Right renal pelvis (tissue), 4 donors: ENCODE results near the gene DDAH2. TPM values are rescaled to one million over a fixed set of nuclear protein-coding genes. Genes with fewer than 3 reads are reported as not detected.
"Not testable (repeated sequence)": the region's sequence is repeated elsewhere in the genome, so short reads cannot be mapped to it uniquely, and the experiment has no call there.

ENCODE experiments used
- DNase-seq, 4 donors: peaks; one replicate each; pipeline ENCODE4 v3.0.0-alpha.2; 2013; ENCODE audit warnings: low read depth in 4 of 4, low spot score in 3 of 4, missing footprints in 1 of 4
- polyA plus RNA-seq, 4 donors: library from polyadenylated mRNA; unstranded; fragments of 120-200 nt; gene quantifications; one replicate each; pipeline ENCODE4 v1.2.1, GENCODE V29; 2013; ENCODE audit not compliant: insufficient read length in 4 of 4

DDAH2 gene
- polyA plus RNA-seq, 4 donors = 148 to 230 (median 168) TPM

- no peak for DNase-seq
Observed at GRCh38 chr6:31715022-31715958, 13.8 kb downstream of the DDAH2 start, which contains the start of gene LY6G6D. TSS of gene LY6G6D (plus strand) at chr6:31715348. CDS start at chr6:31715356, 8 bp downstream.

- DNase-seq = peak in 1 of 4 donors; percentile 38
Observed at GRCh38 chr6:31713991-31714684, 15.0 kb downstream of the DDAH2 start.

GRCh38 chr6:31713465-31713864 lies 15.6 kb downstream of the DDAH2 start:
- no peak for DNase-seq

- no peak for DNase-seq
Observed at GRCh38 chr6:31712296-31712695, 16.8 kb downstream of the DDAH2 start.

- no peak for DNase-seq
Observed at GRCh38 chr6:31711233-31711632, 17.9 kb downstream of the DDAH2 start.

GRCh38 chr6:31710523-31711219 lies 18.4 kb downstream of the DDAH2 start:
- DNase-seq = no peak

- not testable (repeated sequence) for DNase-seq
Observed at GRCh38 chr6:31709157-31709556, 19.9 kb downstream of the DDAH2 start.

GRCh38 chr6:31708224-31708623 lies 20.9 kb downstream of the DDAH2 start:
- DNase-seq = no peak

- no peak for DNase-seq
Observed at GRCh38 chr6:31707701-31708100, 21.4 kb downstream of the DDAH2 start.

GRCh38 chr6:31706599-31706998 lies 22.5 kb downstream of the DDAH2 start, which contains the start of gene LY6G6F:
TSS of gene LY6G6F (plus strand) at chr6:31706866. CDS start at chr6:31706907, 41 bp downstream.
- no peak for DNase-seq

- DNase-seq = no peak
Observed at GRCh38 chr6:31705931-31706330, 23.2 kb downstream of the DDAH2 start.

GRCh38 chr6:31702819-31703716 lies 26.0 kb downstream of the DDAH2 start, which contains the start of gene ABHD16A:
TSS of gene ABHD16A (minus strand) at chr6:31703324. CDS start at chr6:31703281, 43 bp downstream.
- peak; percentile 97 to 99 (median 99) for DNase-seq

- no peak for DNase-seq
Observed at GRCh38 chr6:31702405-31702818, 26.7 kb downstream of the DDAH2 start.

GRCh38 chr6:31701666-31702404 lies 27.3 kb downstream of the DDAH2 start:
- DNase-seq = no peak

- no peak for DNase-seq
Observed at GRCh38 chr6:31700740-31701401, 28.2 kb downstream of the DDAH2 start.

GRCh38 chr6:31697555-31697954 lies 31.5 kb downstream of the DDAH2 start:
- DNase-seq = no peak

- no peak for DNase-seq
Observed at GRCh38 chr6:31693535-31693934, 35.6 kb downstream of the DDAH2 start.

GRCh38 chr6:31692886-31693285 lies 36.2 kb downstream of the DDAH2 start:
- no peak for DNase-seq
